Thymus (tissue), 14 donors: ENCODE data around the gene SLITRK3. TPM values are rescaled to one million over a fixed set of nuclear protein-coding genes. Genes with fewer than 3 reads are reported as not detected.

Experiments
- DNase-seq, 9 donors: peaks; one replicate each; pipeline ENCODE4 v3.0.0-alpha.2; 2013; ENCODE audit warnings: low spot score in 9 of 9, low read depth in 6 of 9, missing footprints in 1 of 9
- H3K27ac ChIP-seq, 2 donors: one replicate each; pipeline ENCODE4 v1.5.1; 2013; ENCODE audit warnings: control low read depth in 1 of 2, low read depth in 1 of 2, low read length in 1 of 2, mild to moderate bottlenecking in 1 of 2, moderate library complexity in 1 of 2
- H3K27me3 ChIP-seq, 2 donors: one replicate each; pipeline ENCODE4 v1.5.1; 2013; ENCODE audit warnings: low read length in 1 of 2; ENCODE audit not compliant: control insufficient read depth in 2 of 2, insufficient read depth in 1 of 2
- H3K36me3 ChIP-seq, 2 donors: one replicate each; pipeline ENCODE4 v1.5.1; 2013; ENCODE audit warnings: low read length in 1 of 2, mild to moderate bottlenecking in 1 of 2, moderate library complexity in 1 of 2; ENCODE audit not compliant: control insufficient read depth in 2 of 2, insufficient read depth in 2 of 2
- H3K4me1 ChIP-seq, 2 donors: one replicate each; pipeline ENCODE4 v1.5.1; 2013; ENCODE audit warnings: low read length in 2 of 2; ENCODE audit not compliant: control insufficient read depth in 2 of 2, insufficient read depth in 2 of 2
- H3K4me3 ChIP-seq, 2 donors: one replicate each; pipeline ENCODE4 v1.5.1; 2013; ENCODE audit warnings: low read length in 2 of 2, control low read depth in 1 of 2, mild to moderate bottlenecking in 1 of 2
- H3K9me3 ChIP-seq, 2 donors: one replicate each; pipeline ENCODE4 v1.5.1; 2013; ENCODE audit warnings: low read length in 1 of 2, mild to moderate bottlenecking in 1 of 2; ENCODE audit not compliant: control insufficient read depth in 2 of 2, insufficient read depth in 1 of 2
- WGBS: extraction: QIAGEN DNeasy Blood & Tissue Kit; methylation state at CpG from one replicate; pipeline ENCODE4 v1.1.7; 2013; 5-methylcytosine and 5-hydroxymethylcytosine counted together
- long read RNA-seq, 10 donors: transcript quantifications; one replicate each; lab custom pipeline, GENCODE V29; 2026
- polyA plus RNA-seq: library from polyadenylated mRNA; stranded (reverse); fragments of 200-250 nt; gene quantifications from one replicate; pipeline ENCODE4 v1.2.3, GENCODE V29; 2013
- total RNA-seq: library from RNA; stranded (reverse); fragments of 120-200 nt; gene quantifications from one replicate; pipeline ENCODE4 v1.2.4, GENCODE V29; 2013
- donor health status: healthy.

The SLITRK3 gene, protein sequence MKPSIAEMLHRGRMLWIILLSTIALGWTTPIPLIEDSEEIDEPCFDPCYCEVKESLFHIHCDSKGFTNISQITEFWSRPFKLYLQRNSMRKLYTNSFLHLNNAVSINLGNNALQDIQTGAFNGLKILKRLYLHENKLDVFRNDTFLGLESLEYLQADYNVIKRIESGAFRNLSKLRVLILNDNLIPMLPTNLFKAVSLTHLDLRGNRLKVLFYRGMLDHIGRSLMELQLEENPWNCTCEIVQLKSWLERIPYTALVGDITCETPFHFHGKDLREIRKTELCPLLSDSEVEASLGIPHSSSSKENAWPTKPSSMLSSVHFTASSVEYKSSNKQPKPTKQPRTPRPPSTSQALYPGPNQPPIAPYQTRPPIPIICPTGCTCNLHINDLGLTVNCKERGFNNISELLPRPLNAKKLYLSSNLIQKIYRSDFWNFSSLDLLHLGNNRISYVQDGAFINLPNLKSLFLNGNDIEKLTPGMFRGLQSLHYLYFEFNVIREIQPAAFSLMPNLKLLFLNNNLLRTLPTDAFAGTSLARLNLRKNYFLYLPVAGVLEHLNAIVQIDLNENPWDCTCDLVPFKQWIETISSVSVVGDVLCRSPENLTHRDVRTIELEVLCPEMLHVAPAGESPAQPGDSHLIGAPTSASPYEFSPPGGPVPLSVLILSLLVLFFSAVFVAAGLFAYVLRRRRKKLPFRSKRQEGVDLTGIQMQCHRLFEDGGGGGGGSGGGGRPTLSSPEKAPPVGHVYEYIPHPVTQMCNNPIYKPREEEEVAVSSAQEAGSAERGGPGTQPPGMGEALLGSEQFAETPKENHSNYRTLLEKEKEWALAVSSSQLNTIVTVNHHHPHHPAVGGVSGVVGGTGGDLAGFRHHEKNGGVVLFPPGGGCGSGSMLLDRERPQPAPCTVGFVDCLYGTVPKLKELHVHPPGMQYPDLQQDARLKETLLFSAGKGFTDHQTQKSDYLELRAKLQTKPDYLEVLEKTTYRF
- total RNA-seq (0.14 TPM), polyA plus RNA-seq (under 0.01 TPM)
- long read RNA-seq, donor 1 = 0 reads
- long read RNA-seq, donor 2 = 0 reads
- long read RNA-seq, donor 3 = 0 reads
- long read RNA-seq, donor 4 = 0 reads
- long read RNA-seq, donor 5 = 0 reads
- long read RNA-seq, donor 6 = 0 reads
- long read RNA-seq, donor 7 = 0 reads
- long read RNA-seq, donor 8 = 0 reads
- long read RNA-seq, donor 9 = 0 reads
- long read RNA-seq, donor 10 = 0 reads

DNA sequence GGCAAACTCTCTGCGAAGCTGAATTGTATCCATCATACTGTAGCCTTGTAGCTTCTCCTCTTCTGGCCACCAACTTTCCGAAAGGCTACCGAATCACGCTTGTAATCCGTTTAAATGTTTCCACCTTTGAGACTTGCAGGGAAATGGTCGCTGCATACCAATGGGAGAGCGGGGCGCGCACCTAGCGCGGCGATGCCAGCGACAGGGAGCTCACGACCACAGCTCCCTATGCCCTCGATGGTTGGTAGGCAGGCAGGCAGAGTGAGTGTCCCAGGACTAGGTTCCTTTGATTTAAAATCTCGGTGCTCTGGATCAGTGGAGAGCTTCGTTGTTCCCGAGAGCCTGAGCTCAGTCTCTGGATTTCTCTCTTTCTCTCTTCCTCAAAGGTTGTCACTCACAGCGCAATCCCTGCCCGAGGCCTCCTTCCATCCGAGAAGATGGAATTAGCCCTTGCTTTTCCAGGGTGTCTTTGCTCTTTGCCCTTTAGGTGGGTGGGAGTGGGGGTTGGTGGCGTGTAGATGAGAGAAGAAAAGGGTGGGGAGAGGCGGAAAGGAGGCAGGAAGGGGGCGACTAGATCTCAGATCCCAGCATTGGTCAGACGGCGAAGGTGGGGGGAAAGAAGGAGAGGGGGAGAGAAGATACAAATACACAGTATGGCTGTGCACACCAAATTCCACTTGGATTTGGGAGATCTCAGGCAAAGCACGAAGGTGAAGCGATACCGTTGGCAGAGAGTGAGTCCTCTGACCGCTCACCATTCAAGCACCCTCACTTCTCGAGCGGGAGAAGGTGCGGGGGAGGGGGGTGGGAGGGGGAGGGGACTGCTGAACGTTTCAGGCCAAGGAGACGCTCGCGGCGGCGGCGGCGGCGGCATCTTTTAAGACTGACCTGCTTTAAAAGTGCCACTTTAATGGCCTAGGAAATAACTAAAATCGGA is at the start of gene SLITRK3:
TSS of gene SLITRK3 (minus strand) at position 745 of the 937 bp plus-strand sequence. CDS start 5,554 bp downstream, outside the sequence.
- H3K27me3 ChIP-seq = peaks cover 30 to 64% of the 10 kb centered on the region in 2 donors
- no peak for DNase-seq
- H3K4me1 ChIP-seq = no peaks in the 10 kb centered on the region
- no peak within 1 kb of the TSS for H3K4me3 ChIP-seq
- H3K27ac ChIP-seq = no peak within 1 kb of the TSS
- WGBS = 5% methylated on average over 43 of the region's 43 CpGs
- no peaks in the 10 kb centered on the region for H3K36me3 ChIP-seq
- H3K9me3 ChIP-seq = no peaks in the 10 kb centered on the region

DNA sequence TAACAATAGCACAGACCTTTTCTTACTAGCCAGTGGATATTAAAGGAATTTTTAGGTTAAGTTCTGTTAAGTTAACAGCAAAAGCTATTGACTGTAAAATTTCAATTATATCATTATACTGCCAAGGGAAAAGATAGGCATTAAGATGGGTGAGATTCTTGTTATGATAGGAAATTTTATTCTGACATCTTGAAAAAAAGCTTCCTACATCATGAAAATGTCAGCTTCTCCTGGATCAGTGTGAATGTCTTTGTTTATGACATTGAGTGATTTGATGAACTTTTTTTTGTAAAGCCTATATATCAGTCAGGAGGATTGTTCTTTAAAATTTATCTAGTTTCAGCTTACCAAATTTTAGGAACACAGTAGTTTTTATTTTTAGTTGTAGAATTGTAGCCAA is 47.4 kb upstream of the SLITRK3 start:
- DNase-seq = no peak
- Histone ChIP-seq H3K4me3 (no peak overlapping the region), H3K4me1 (no peaks in the 10 kb centered on the region), H3K27ac (no peak overlapping the region), H3K36me3 (no peaks in the 10 kb centered on the region), H3K9me3 (no peaks in the 10 kb centered on the region), H3K27me3 (no peaks in the 10 kb centered on the region)

DNA sequence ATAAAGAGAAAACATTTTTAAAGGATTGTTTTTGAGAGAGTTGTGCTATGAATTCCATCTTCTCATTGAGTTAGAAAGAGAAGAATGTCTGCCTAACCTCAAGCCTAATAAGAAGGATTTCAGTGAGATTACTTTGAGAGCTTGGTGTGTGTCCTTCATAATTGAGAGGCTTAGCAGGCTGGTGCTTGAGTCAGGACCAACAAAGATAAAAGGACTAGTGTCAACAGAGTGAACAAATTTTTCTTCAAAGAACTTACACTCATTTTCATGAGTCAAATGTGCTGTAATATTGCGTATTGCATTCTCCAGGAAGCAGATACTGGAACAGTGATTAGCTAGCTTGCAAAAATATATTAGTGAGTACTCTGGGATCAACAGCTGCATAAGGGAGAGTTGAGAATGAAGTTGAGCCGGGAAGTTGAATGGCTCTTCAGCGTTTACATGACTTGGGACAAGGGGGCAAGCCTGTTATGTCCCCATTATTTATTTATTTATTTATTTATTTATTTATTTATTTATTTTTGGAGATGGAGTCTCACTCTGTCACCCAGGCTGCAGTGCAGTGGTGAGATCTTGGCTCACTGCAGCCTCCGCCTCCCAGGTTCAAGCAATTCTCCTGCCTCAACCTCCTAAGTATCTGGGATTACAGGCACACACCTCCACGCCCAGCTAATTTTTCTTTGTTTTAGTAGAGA is 37.5 kb upstream of the SLITRK3 start:
- H3K27ac ChIP-seq = no peak overlapping the region
- no peaks in the 10 kb centered on the region for H3K4me1 ChIP-seq
- no peak for DNase-seq
- H3K9me3 ChIP-seq = no peaks in the 10 kb centered on the region
- H3K27me3 ChIP-seq = no peaks in the 10 kb centered on the region
- H3K4me3 ChIP-seq = no peak overlapping the region
- WGBS = 85% methylated on average over 5 of the region's 5 CpGs
- no peaks in the 10 kb centered on the region for H3K36me3 ChIP-seq

DNA sequence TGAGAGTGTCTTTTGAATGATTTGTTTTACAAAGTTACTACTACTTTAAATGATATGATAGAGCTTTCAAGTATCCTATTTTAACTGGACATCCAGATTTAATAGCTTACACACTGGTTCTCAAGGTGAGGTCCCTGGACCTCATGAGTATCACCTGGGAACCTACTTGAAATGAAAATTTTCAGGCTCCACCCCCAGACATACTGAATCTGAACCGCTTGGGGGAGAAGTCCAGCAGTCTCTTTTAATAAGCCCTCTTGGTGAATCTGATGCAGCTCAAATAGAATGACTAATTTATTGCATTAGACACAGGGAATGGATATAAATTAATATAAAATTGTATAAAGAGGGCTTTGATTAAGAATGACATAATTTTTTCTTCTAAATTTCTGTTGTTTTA is 29.4 kb upstream of the SLITRK3 start:
- WGBS = 82% methylated on average over 1 of the region's 1 CpG
- Histone ChIP-seq H3K36me3 (no peaks in the 10 kb centered on the region), H3K27me3 (no peaks in the 10 kb centered on the region), H3K27ac (no peak overlapping the region), H3K4me1 (no peaks in the 10 kb centered on the region), H3K9me3 (no peaks in the 10 kb centered on the region), H3K4me3 (no peak overlapping the region)
- DNase-seq = no peak

DNA sequence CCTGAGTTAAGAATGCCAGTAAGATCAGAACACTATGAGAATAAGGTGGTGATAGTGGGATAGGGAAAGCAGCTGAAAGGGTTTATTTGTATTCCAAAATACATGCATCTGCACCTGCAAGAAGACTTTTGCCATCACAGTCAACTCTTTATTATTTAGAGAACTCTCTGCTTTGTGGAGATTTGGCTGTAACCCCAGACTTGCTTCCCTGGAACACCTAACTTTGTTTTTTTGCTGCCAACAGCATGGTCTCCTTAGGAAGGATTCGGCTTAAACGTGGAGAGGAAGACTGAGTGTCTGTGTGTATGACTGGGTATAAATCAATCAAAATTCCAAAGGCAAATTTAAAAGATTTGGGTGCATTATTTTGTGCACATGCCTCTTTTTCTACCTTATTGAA is 21.6 kb upstream of the SLITRK3 start:
- no peak overlapping the region for H3K27ac ChIP-seq
- 80% methylated on average over 2 of the region's 2 CpGs for WGBS
- no peak for DNase-seq
- H3K4me1 ChIP-seq = no peaks in the 10 kb centered on the region
- no peaks in the 10 kb centered on the region for H3K27me3 ChIP-seq
- H3K36me3 ChIP-seq = no peaks in the 10 kb centered on the region
- no peak overlapping the region for H3K4me3 ChIP-seq
- H3K9me3 ChIP-seq = no peaks in the 10 kb centered on the region

DNA sequence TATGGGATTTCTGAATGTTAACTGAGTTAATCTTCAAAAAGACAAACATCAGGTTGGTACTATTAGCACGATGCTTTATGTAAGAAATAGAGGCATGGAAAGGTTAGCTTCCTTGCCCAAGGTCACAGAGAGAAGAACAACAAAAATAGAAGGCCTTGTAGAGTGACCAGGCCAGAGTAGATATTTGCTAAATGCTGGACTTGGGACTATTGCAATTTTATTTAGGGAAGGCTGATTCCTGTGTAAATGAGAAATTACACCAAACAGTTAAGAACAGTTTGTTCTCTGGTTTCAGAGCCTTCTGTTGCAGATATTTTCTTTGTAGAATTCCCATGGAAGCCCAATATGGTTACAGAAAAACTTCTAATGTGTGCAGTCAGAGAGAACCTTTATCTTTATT is 16.4 kb upstream of the SLITRK3 start:
- Histone ChIP-seq H3K27ac (no peak overlapping the region), H3K4me3 (no peak overlapping the region), H3K36me3 (no peaks in the 10 kb centered on the region), H3K27me3 (no peaks in the 10 kb centered on the region), H3K9me3 (no peaks in the 10 kb centered on the region), H3K4me1 (no peaks in the 10 kb centered on the region)
- DNase-seq = no peak
- 88% methylated on average over 1 of the region's 1 CpG for WGBS

DNA sequence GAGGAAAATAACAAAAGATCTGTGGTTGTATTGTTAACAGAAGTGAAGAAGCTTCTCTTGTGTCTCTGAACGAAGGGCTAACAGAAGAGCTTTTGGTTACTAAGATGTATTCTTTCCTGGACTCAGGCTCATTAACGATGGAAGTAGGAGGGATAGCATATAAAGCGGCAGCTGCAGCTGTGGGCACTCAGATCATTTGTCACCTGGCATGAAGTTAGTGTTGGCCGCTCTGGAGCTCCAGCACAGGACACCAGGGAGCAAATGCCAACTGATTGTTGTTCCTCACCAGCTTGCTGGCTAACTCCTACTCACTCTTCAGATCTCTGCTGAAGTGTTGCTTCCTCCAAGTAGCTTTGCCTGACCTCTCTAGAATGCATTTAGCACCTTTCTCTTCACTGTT is 15.5 kb upstream of the SLITRK3 start:
- no peak overlapping the region for H3K27ac ChIP-seq
- WGBS = 93% methylated on average over 4 of the region's 4 CpGs

DNA sequence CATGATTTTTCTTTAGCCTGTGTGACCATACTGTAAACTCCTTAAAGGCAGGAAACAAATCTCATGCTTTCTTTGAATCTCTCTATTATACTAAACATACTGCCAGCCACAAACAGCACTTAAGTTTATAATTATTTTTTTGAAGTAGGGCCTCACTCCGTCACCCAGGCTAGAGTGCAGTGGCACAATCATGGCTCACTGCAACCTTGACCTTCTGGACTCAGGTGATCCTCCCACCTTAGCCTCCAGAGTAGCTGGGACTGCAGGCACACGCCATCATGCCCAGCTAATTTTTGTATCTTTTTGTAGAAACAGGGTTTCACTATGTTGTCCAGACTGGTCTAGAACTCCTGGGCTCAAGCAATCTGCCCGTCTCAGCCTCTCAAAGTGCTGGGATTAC is 14.5 kb upstream of the SLITRK3 start:
- DNase-seq = no peak
- Histone ChIP-seq H3K4me3 (no peak overlapping the region), H3K27me3 (peaks cover 0 to 3% of the 10 kb centered on the region in 2 donors), H3K4me1 (no peaks in the 10 kb centered on the region), H3K36me3 (no peaks in the 10 kb centered on the region), H3K9me3 (no peaks in the 10 kb centered on the region), H3K27ac (no peak overlapping the region)
- WGBS = 74% methylated on average over 3 of the region's 3 CpGs

More for the DNA sequence above, 15.5 kb upstream of the SLITRK3 start:
- no peaks in the 10 kb centered on the region for H3K36me3 ChIP-seq
- no peaks in the 10 kb centered on the region for H3K9me3 ChIP-seq
- peaks cover 0 to 3% of the 10 kb centered on the region in 2 donors for H3K27me3 ChIP-seq
- no peak overlapping the region for H3K4me3 ChIP-seq
- H3K4me1 ChIP-seq = no peaks in the 10 kb centered on the region
- DNase-seq = no peak
